Vagina (tissue), 2 donors: ENCODE measurements around the gene DDX54.

ENCODE experiments used
- CTCF ChIP-seq, 3 experiments: fragments of 450-650 bp in 2 of 3; fragments of 200-600 bp in 1 of 3; sonication (generic) in 1 of 3; IDR thresholded peaks; one replicate each; pipeline ENCODE4 v1.5.1; 2017 to 2019; ENCODE audit warnings: antibody characterized with exemption in 3 of 3, mild to moderate bottlenecking in 2 of 3, moderate library complexity in 2 of 3
- POLR2A ChIP-seq, 2 donors: fragments of 450-650 bp; IDR thresholded peaks; one replicate each; pipeline ENCODE4 v1.6.1; 2017; ENCODE audit warnings: antibody characterized with exemption in 2 of 2, mild to moderate bottlenecking in 2 of 2, moderate library complexity in 2 of 2

- TF ChIP-seq CTCF (IDR thresholded peaks at IDR 0.05): no peak
- TF ChIP-seq POLR2A (IDR thresholded peaks at IDR 0.05): no peak
Measured at GRCh38 chr12:113173081-113173698, 12.1 kb downstream of the DDX54 start.
